Mucosa of stomach (tissue), 1 donor: ENCODE measurements around the gene TMEM198.

Experiments
- H3K27me3 ChIP-seq: one replicate; pipeline ENCODE4 v1.7.0; 2013; ENCODE audit warnings: mild to moderate bottlenecking, low read length; ENCODE audit not compliant: control insufficient read depth, insufficient read depth
- H3K36me3 ChIP-seq: one replicate; pipeline ENCODE4 v1.7.0; 2013; ENCODE audit warnings: low read length; ENCODE audit not compliant: control insufficient read depth, insufficient read depth
- H3K4me1 ChIP-seq: one replicate; pipeline ENCODE4 v1.7.0; 2013; ENCODE audit warnings: mild to moderate bottlenecking, low read length; ENCODE audit not compliant: control insufficient read depth, insufficient read depth
- H3K4me3 ChIP-seq: one replicate; pipeline ENCODE4 v1.7.0; 2013; ENCODE audit warnings: low read length
- H3K9ac ChIP-seq: one replicate; pipeline ENCODE4 v1.7.0; 2013; ENCODE audit warnings: mild to moderate bottlenecking, low read length, moderate library complexity
- H3K9me3 ChIP-seq: one replicate; pipeline ENCODE4 v1.7.0; 2013; ENCODE audit warnings: mild to moderate bottlenecking, low read length, moderate library complexity; ENCODE audit not compliant: control insufficient read depth
- donor health status: Pancreatic carcinoma.

Gene TMEM198

DNA sequence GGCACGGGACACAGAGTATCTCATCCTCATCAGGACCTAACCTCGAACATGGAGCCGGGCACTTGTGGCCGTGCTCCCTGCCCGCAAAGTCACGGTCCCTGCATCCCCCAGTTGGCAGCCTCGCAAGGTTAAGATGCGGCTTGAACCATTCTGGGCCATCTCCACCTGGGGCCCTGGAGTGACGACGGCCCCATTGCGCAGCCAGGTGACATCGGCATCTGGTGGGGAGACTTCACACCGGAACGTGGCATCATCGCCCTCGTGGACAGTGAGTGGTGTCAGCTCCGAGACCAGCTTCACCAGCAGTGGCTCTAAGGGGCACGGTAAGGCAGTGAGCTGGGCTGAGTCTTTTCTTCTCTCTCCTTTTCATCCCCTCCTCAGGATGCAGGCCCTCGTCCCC is 12.6 kb downstream of the TMEM198 start:
- Histone ChIP-seq H3K36me3 (no peaks in the 10 kb centered on the region), H3K9me3 (no peaks in the 10 kb centered on the region), H3K4me1 (peaks cover 17% of the 10 kb centered on the region), H3K9ac (no peak overlapping the region), H3K4me3 (no peak overlapping the region), H3K27me3 (peaks cover 22% of the 10 kb centered on the region)

DNA sequence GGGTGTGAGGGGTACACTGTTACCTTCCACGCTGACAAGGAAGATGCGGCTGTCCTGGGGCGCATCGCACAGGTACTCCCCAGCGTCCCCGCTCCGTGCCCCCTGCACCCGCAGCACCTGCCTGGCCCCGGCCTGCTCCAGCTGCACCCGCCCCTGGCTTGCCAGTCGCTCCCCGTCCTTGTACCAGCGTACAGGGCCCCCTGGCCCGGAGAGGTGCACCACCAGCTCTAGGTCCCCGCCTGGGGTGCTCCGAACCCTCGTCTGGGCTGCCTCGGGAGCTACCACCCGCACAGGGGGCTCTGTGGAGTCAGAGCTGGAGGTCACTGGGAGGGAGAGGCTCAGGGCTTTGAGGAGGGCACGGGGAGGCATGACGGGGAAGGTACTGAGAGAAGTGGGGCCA is 13.5 kb downstream of the TMEM198 start:
- Histone ChIP-seq H3K9me3 (no peaks in the 10 kb centered on the region), H3K36me3 (no peaks in the 10 kb centered on the region), H3K27me3 (peaks cover 14% of the 10 kb centered on the region), H3K4me3 (no peak overlapping the region), H3K9ac (no peak overlapping the region), H3K4me1 (peaks cover 8% of the 10 kb centered on the region)

- Histone ChIP-seq H3K36me3 (no peaks in the 10 kb centered on the region), H3K27me3 (peaks cover 9% of the 10 kb centered on the region), H3K9ac (no peak overlapping the region), H3K4me1 (peaks cover 4% of the 10 kb centered on the region), H3K4me3 (no peak overlapping the region), H3K9me3 (no peaks in the 10 kb centered on the region)
Observed at GRCh38 chr2:219557791-219558785, 14.3 kb downstream of the TMEM198 start.

DNA sequence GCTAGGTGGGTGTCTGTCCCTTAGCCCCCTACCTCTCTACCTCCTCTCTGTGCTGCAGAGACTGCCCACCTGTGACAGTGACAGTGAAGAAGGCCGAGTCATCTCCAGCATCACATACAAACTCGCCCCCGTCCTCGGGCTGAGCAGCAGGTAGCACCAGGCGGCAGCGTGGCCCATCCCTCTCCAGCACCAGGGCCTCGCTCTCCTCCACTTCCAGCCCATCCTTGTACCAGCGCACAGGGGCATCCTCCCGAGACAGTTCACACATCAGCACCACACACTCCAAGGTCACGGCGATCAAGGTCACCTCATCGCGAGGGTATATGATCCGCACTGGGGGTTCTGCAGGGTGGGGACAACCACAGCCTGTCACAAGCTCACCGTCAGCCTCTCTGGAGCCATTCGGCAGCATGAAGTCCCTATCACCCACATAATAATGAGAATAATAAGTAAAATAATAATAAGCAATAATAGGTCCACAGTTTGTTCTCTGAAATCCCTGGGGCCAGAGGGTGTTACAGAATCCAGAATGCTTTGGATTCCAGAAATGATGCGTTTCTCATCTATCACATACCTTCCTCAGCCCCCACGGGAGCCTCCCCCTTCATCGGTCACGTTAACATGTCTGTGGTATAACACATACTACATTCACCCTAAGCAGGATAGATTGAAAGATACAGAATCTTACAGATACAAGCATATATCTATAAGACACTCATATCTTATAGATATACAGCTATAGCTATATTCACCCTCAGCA is 15.5 kb downstream of the TMEM198 start:
- Histone ChIP-seq H3K36me3 (no peaks in the 10 kb centered on the region), H3K4me3 (no peak overlapping the region), H3K9me3 (no peaks in the 10 kb centered on the region), H3K27me3 (no peaks in the 10 kb centered on the region), H3K4me1 (no peaks in the 10 kb centered on the region), H3K9ac (no peak overlapping the region)

GRCh38 chr2:219560037-219560892 is 16.4 kb downstream of the TMEM198 start:
- no peak overlapping the region for H3K4me3 ChIP-seq
- H3K27me3 ChIP-seq: no peaks in the 10 kb centered on the region
- no peaks in the 10 kb centered on the region for H3K36me3 ChIP-seq
- no peak overlapping the region for H3K9ac ChIP-seq
- no peaks in the 10 kb centered on the region for H3K9me3 ChIP-seq
- no peaks in the 10 kb centered on the region for H3K4me1 ChIP-seq

DNA sequence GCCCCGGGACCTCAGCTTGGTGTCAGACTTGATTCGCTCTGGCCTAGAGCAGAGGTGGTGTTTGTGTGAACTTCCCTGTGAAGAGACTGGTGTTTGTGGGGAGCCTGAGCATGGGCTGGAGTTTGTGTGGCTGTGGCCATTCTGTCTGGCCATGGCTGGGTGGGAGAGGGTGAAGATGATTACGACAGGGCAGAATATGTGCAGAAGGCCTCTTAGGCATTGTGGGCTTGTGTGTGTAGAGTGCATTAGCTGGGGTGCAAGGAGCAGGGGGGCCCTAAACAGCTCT is 17.0 kb downstream of the TMEM198 start:
- no peak overlapping the region for H3K9ac ChIP-seq
- H3K27me3 ChIP-seq: no peaks in the 10 kb centered on the region
- H3K4me1 ChIP-seq: no peaks in the 10 kb centered on the region
- no peaks in the 10 kb centered on the region for H3K36me3 ChIP-seq
- H3K4me3 ChIP-seq: no peak overlapping the region
- H3K9me3 ChIP-seq: no peaks in the 10 kb centered on the region

GRCh38 chr2:219561179-219562048 is 17.6 kb downstream of the TMEM198 start:
- no peaks in the 10 kb centered on the region for H3K36me3 ChIP-seq
- H3K27me3 ChIP-seq: no peaks in the 10 kb centered on the region
- no peaks in the 10 kb centered on the region for H3K4me1 ChIP-seq
- H3K4me3 ChIP-seq: no peak overlapping the region
- no peak overlapping the region for H3K9ac ChIP-seq
- H3K9me3 ChIP-seq: no peaks in the 10 kb centered on the region

GRCh38 chr2:219562049-219563020 is 18.5 kb downstream of the TMEM198 start:
- Histone ChIP-seq H3K36me3 (no peaks in the 10 kb centered on the region), H3K9me3 (no peaks in the 10 kb centered on the region), H3K9ac (no peak overlapping the region), H3K4me1 (no peaks in the 10 kb centered on the region), H3K4me3 (no peak overlapping the region), H3K27me3 (no peaks in the 10 kb centered on the region)

DNA sequence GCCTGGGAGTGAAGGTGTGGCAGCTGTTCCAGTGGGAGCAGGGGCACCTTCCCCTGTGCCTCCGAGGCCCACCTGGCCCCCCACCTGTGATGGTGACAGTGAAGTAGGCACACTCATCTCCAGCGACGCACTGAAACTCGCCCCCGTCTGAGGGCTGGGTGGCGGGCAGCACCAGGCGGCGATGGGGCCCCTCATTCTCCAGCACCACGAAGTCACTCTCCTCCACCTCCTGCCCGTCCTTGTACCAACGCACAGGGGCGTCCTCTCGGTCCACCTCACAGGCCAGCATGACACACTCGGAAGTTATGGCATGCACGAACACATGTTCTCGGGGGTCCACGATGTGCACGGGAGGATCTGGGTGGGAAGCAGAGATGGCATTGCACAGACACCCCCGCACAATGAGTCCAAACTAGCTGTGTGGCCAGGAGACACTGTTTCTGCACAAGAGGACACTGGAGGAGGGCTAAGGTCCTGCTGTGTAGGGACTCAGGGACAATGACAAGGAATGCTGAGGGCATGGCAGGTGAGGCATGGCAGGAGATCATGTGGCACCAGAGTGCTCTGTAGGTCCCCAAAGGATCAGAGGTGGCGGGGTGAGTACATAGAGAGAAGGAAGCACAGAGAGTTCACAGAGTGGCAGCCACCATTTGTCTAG is 19.6 kb downstream of the TMEM198 start:
- Histone ChIP-seq H3K4me1 (no peaks in the 10 kb centered on the region), H3K36me3 (no peaks in the 10 kb centered on the region), H3K27me3 (no peaks in the 10 kb centered on the region), H3K9me3 (no peaks in the 10 kb centered on the region), H3K4me3 (no peak overlapping the region), H3K9ac (no peak overlapping the region)
